ENCODE results near the gene VCP. TPM values are rescaled to one million over a fixed set of nuclear protein-coding genes. Genes with fewer than 3 reads are reported as not detected.
A peak's percentile ranks its signal among the peaks of the same experiment; 100 is the strongest.

The VCP gene
- total RNA-seq, 1 donor from 2014 or later: 374 TPM

- H3K4me3 Mint-ChIP-seq: peak overlapping the region; percentile 55
- TF ChIP-seq CTCF (conservative IDR thresholded peaks at IDR 0.05): no peak
- H3K27ac Mint-ChIP-seq (ENCODE audit: unreplicated experiment): no peak overlapping the region
- peaks cover 5% of the 10 kb centered on the region for H3K36me3 Mint-ChIP-seq (ENCODE audit: low read depth)
- H3K9me3 Mint-ChIP-seq: no peaks in the 10 kb centered on the region
- peaks cover 41% of the 10 kb centered on the region for H3K4me1 Mint-ChIP-seq
- DNase-seq (ENCODE audit: low read depth, low spot score): no peak
- no peaks in the 10 kb centered on the region for H3K27me3 Mint-ChIP-seq (ENCODE audit: low read depth)
These were observed 33.3 kb upstream of the VCP start for GRCh38 chr9:35105571-35106342.

GRCh38 chr9:35105126-35105525, 32.7 kb upstream of the VCP start:
- no peak for TF ChIP-seq CTCF (conservative IDR thresholded peaks at IDR 0.05)
- H3K4me3 Mint-ChIP-seq: peak overlapping the region; percentile 62
- peaks cover 5% of the 10 kb centered on the region for H3K36me3 Mint-ChIP-seq (ENCODE audit: low read depth)
- H3K27me3 Mint-ChIP-seq (ENCODE audit: low read depth): no peaks in the 10 kb centered on the region
- DNase-seq (ENCODE audit: low read depth, low spot score): no peak
- H3K27ac Mint-ChIP-seq (ENCODE audit: unreplicated experiment): peak overlapping the region; percentile 45
- no peaks in the 10 kb centered on the region for H3K9me3 Mint-ChIP-seq
- H3K4me1 Mint-ChIP-seq: peaks cover 38% of the 10 kb centered on the region

- H3K27ac Mint-ChIP-seq (ENCODE audit: unreplicated experiment): peak overlapping the region; percentile 86
- no peak for DNase-seq (ENCODE audit: low read depth, low spot score)
- no peaks in the 10 kb centered on the region for H3K9me3 Mint-ChIP-seq
- no peak for TF ChIP-seq CTCF (conservative IDR thresholded peaks at IDR 0.05)
- H3K4me3 Mint-ChIP-seq: no peak overlapping the region
- peaks cover 34% of the 10 kb centered on the region for H3K4me1 Mint-ChIP-seq
- peaks cover 5% of the 10 kb centered on the region for H3K36me3 Mint-ChIP-seq (ENCODE audit: low read depth)
- no peaks in the 10 kb centered on the region for H3K27me3 Mint-ChIP-seq (ENCODE audit: low read depth)
These were observed 32.2 kb upstream of the VCP start for GRCh38 chr9:35104586-35104985.

GRCh38 chr9:35103660-35104191, 31.3 kb upstream of the VCP start:
- no peak for TF ChIP-seq CTCF (conservative IDR thresholded peaks at IDR 0.05)
- Mint-ChIP-seq H3K27ac (ENCODE audit: unreplicated experiment) (peak overlapping the region; percentile 99), H3K27me3 (ENCODE audit: low read depth) (no peaks in the 10 kb centered on the region), H3K9me3 (no peaks in the 10 kb centered on the region), H3K4me3 (peak overlapping the region; percentile 93), H3K4me1 (peaks cover 32% of the 10 kb centered on the region), H3K36me3 (ENCODE audit: low read depth) (peaks cover 5% of the 10 kb centered on the region)
- no peak for DNase-seq (ENCODE audit: low read depth, low spot score)

GRCh38 chr9:35102769-35103659, 30.6 kb upstream of the VCP start, which contains the start of gene STOML2:
TSS of gene STOML2 (minus strand) at chr9:35103131. CDS start at chr9:35103094, 37 bp downstream.
- Mint-ChIP-seq H3K27me3 (ENCODE audit: low read depth) (no peaks in the 10 kb centered on the region), H3K36me3 (ENCODE audit: low read depth) (peaks cover 5% of the 10 kb centered on the region), H3K27ac (ENCODE audit: unreplicated experiment) (peak within 1 kb of the TSS; percentile 99), H3K4me3 (peak within 1 kb of the TSS; percentile 93), H3K9me3 (no peaks in the 10 kb centered on the region), H3K4me1 (peaks cover 32% of the 10 kb centered on the region)
- peak; percentile 21 for TF ChIP-seq CTCF (conservative IDR thresholded peaks at IDR 0.05)
- peak; percentile 84 for DNase-seq (ENCODE audit: low read depth, low spot score)
